ENCODE results near the gene GYG1. TPM values are rescaled to one million over a fixed set of nuclear protein-coding genes. Genes with fewer than 3 reads are reported as not detected.

The GYG1 gene
- total and polyA plus RNA-seq, 2 of the 8 experiments (the other 6 are each of a cell fraction or from before 2014, with no cell fraction given): 19.4 to 34.2 TPM

- no peak; a peak in 1 of 4 replicates for TF ChIP-seq RAD21 (IDR thresholded peaks at IDR 0.05 in 1 of 2, conservative IDR thresholded peaks at IDR 0.05 in 1 of 2; ENCODE audit: low read depth in 2 of 2, low read length in 2 of 2)
- TF ChIP-seq ZNF274 (IDR thresholded peaks at IDR 0.05; ENCODE audit: borderline replicate concordance, extremely low read depth, low read length): no peak
- TF ChIP-seq CBX5 (IDR thresholded peaks at IDR 0.05; ENCODE audit: low read depth, low read length): no peak
- TF ChIP-seq CHD1 (IDR thresholded peaks at IDR 0.05; ENCODE audit: low read depth, low read length): no peak
- TF ChIP-seq FOSL1 (IDR thresholded peaks at IDR 0.05; ENCODE audit: insufficient read depth, low read depth, low read length): 0 out of 2 replicates have a peak, but pooled peaks have one; percentile 23
- TF ChIP-seq EP300 (IDR thresholded peaks at IDR 0.05; ENCODE audit: borderline replicate concordance in 1 of 2, low read depth in 2 of 2, low read length in 2 of 2): 0 out of 3 replicates have a peak, but pooled peaks of 1 of the 2 experiments have one; percentile 4
- no peak for TF ChIP-seq RNF2 (IDR thresholded peaks at IDR 0.05; ENCODE audit: borderline replicate concordance, low read depth, low read length, missing control alignments, poor library complexity, severe bottlenecking)
Measured at GRCh38 chr3:148991219-148992026, at the start of gene GYG1 (continued).
